C4-2B (cell line): ENCODE results near the gene PATJ.

Experiments used
- CTCF ChIP-seq: fragments of 450-650 bp; conservative IDR thresholded peaks from 2 replicates; pipeline ENCODE4 v1.5.1; 2017; ENCODE audit warnings: mild to moderate bottlenecking
- ZFX ChIP-seq: fragments of 450-650 bp; IDR thresholded peaks from 2 replicates; pipeline ENCODE4 v1.6.1; 2017

DNA sequence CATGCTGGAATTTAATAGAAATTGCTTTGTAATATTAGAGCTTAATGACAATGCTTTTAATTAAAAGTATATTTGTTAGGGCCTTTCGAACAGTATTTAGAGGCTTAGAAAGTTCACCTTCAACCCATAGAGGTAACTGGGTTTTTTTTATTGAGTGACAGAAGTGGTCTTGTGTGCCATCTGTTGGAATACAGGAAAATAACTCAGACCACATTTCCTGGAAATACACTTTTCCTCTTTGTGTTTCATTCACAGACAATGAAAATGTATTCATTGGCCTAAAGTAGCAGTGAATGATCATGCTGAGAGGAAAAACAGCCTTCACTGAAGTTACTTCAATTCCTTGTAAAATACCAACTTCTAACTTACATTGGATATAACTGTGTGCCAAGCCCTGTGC is 368.8 kb downstream of the PATJ start:
- TF ChIP-seq CTCF (peak; percentile 24), ZFX (no peak)
